Ramos (cell line): ENCODE data around the gene PLBD1.

Experiments used
- in situ Hi-C: fragments of 300-500 bp; cut with MboI; formaldehyde crosslinking; loops from one replicate; pipeline ENCODE4 v1.14.3; 2022; ENCODE audit warnings: low sequenced_read_pairs; ENCODE audit not compliant: unreplicated experiment

The PLBD1 gene

GRCh38 chr12:14514154-14514842 lies 53.4 kb downstream of the PLBD1 start:
- in situ Hi-C loops, result no loop called here

GRCh38 chr12:14510574-14510973 lies 57.1 kb downstream of the PLBD1 start:
- in situ Hi-C loops, result no loop called here

GRCh38 chr12:14505626-14506596 lies 61.8 kb downstream of the PLBD1 start:
- in situ Hi-C loops, result no loop called here

- in situ Hi-C loops, result no loop called here
These were observed 72.4 kb downstream of the PLBD1 start for GRCh38 chr12:14495326-14495725.

- in situ Hi-C loops, result no loop called here
These were observed 84.8 kb downstream of the PLBD1 start for GRCh38 chr12:14482886-14483285.

GRCh38 chr12:14482361-14482760 lies 85.3 kb downstream of the PLBD1 start:
- in situ Hi-C loops, result no loop called here

- in situ Hi-C loops, result no loop called here
These were observed 86.5 kb downstream of the PLBD1 start for GRCh38 chr12:14481201-14481600.

- in situ Hi-C loops, result no loop called here
These were observed 88.7 kb downstream of the PLBD1 start for GRCh38 chr12:14479004-14479403.

- in situ Hi-C loops, result no loop called here
These were observed 93.9 kb downstream of the PLBD1 start for GRCh38 chr12:14473707-14474287.

- in situ Hi-C loops, result no loop called here
These were observed 96.2 kb downstream of the PLBD1 start for GRCh38 chr12:14471497-14471896.

- in situ Hi-C loops, result no loop called here
These were observed 107.4 kb downstream of the PLBD1 start for GRCh38 chr12:14460212-14460841.

- in situ Hi-C loops, result no loop called here
These were observed 113.4 kb downstream of the PLBD1 start for GRCh38 chr12:14454098-14454907.
